SH-SY5Y (cell line): Measurements from ENCODE around the gene EDC4.

Experiments
- GATA2 ChIP-seq: IDR thresholded peaks from 2 replicates; pipeline ENCODE4 v1.6.1; 2011; ENCODE audit warnings: mild to moderate bottlenecking, low read depth, low read length
- GATA3 ChIP-seq: IDR thresholded peaks from 2 replicates; pipeline ENCODE4 v1.6.1; 2011; ENCODE audit warnings: low read depth, mild to moderate bottlenecking, low read length, moderate library complexity

DNA sequence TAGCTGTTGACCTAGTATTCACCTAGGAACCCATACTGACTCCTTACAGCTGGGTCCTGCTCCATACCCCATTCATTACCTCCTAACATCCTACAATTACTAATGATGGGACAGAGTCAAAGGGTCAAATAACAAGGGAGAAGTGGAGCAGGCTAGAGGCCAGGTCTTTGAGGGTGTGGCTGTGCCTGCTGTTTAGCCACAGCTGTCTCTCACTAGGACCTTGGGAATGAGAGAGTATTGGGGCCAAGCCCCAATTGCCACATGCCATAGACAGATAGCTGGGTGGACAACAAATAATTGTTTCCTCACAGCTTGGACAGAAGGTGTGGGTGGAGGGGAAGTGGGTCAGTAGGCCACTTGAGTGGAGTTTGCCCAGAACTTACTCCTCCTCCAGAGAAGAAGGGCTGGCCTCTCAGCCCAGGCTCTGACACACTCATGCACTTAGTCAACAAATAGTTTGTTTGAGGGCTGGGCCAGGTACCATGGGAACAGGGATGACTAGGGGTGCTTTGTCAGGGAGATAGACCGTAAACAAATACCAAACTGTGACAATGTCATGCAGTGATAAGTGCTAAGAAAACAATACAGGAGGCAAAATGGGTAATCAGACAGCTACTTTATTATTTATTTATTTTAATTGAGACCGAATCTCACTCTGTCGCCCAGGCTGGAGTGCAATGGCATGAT is 15.2 kb upstream of the EDC4 start:
- no peak for TF ChIP-seq GATA2
- TF ChIP-seq GATA3: no peak
